Measurements from ENCODE around the gene RNF26. TPM values are rescaled to one million over a fixed set of nuclear protein-coding genes. Genes with fewer than 3 reads are reported as not detected.

RNF26 gene
- polyA plus RNA-seq, 1 of the 3 experiments (the other 2 are of a cell fraction), result 31.9 TPM

DNA sequence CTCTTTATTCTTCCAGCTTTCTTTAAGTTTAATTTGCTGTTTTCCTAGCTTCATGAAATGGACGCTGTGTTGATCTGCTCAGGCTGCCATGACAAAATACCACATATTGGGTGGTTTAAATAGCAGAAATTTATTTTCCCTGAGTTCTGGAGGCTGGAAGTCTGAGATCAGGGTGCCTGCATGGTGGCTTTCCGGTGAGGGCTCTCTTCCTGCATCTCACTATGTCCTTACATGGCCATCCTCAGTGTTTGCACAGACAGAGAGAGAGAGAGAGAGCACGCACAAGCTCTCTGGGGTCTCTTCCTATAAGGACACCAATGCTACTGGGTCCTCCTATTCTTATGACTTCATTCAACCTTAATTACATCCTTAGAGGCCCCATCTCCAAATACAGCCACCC is 46.1 kb upstream of the RNF26 start:
- H3K4me1 ChIP-seq (ENCODE audit: control insufficient read depth in 1 of 2, insufficient read depth in 2 of 2, low read depth in 1 of 2, low read length in 1 of 2), result no peaks in the 10 kb centered on the region
- no peak overlapping the region for H3K4me2 ChIP-seq
- CTCF ChIA-PET, result no interaction called here
- H2AFZ ChIP-seq (ENCODE audit: low read depth), result no peak overlapping the region
- no peaks in the 10 kb centered on the region for H3K9me2 ChIP-seq
- H3K4me3 ChIP-seq (ENCODE audit: low read depth in 2 of 2, low read length in 1 of 2), result no peak overlapping the region
- TF ChIP-seq SIN3A (IDR thresholded peaks at IDR 0.05; ENCODE audit: borderline replicate concordance, low read depth, low read length) (no peak), GATA2 (CRISPR knock-in tag; IDR thresholded peaks at IDR 0.05) (no peak), TAF1 (IDR thresholded peaks at IDR 0.05; ENCODE audit: borderline replicate concordance, low read depth, low read length) (no peak), NRF1 (IDR thresholded peaks at IDR 0.05; ENCODE audit: low read depth, low read length) (no peak), YY1 (IDR thresholded peaks at IDR 0.05; ENCODE audit: low read depth) (no peak), ELF1 (IDR thresholded peaks at IDR 0.05) (no peak), GABPA (IDR thresholded peaks at IDR 0.05; ENCODE audit: low read depth) (no peak), TEAD4 (IDR thresholded peaks at IDR 0.05; ENCODE audit: borderline replicate concordance, insufficient read depth) (no peak), TCF12 (IDR thresholded peaks at IDR 0.05) (no peak), EZH2phosphoT487 (IDR thresholded peaks at IDR 0.05; ENCODE audit: borderline replicate concordance, low read depth) (no peak), SMC3 (IDR thresholded peaks at IDR 0.05; ENCODE audit: low read depth, low read length) (no peak), EP300 (IDR thresholded peaks at IDR 0.05; ENCODE audit: borderline replicate concordance in 1 of 2, low read depth in 1 of 2, low read length in 1 of 2) (no peak)
- TF ChIP-seq, protein P1, sequence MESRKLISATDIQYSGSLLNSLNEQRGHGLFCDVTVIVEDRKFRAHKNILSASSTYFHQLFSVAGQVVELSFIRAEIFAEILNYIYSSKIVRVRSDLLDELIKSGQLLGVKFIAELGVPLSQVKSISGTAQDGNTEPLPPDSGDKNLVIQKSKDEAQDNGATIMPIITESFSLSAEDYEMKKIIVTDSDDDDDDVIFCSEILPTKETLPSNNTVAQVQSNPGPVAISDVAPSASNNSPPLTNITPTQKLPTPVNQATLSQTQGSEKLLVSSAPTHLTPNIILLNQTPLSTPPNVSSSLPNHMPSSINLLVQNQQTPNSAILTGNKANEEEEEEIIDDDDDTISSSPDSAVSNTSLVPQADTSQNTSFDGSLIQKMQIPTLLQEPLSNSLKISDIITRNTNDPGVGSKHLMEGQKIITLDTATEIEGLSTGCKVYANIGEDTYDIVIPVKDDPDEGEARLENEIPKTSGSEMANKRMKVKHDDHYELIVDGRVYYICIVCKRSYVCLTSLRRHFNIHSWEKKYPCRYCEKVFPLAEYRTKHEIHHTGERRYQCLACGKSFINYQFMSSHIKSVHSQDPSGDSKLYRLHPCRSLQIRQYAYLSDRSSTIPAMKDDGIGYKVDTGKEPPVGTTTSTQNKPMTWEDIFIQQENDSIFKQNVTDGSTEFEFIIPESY (IDR thresholded peaks at IDR 0.05; ENCODE audit: borderline replicate concordance, low read depth), result no peak
- TF ChIP-seq, protein P2, sequence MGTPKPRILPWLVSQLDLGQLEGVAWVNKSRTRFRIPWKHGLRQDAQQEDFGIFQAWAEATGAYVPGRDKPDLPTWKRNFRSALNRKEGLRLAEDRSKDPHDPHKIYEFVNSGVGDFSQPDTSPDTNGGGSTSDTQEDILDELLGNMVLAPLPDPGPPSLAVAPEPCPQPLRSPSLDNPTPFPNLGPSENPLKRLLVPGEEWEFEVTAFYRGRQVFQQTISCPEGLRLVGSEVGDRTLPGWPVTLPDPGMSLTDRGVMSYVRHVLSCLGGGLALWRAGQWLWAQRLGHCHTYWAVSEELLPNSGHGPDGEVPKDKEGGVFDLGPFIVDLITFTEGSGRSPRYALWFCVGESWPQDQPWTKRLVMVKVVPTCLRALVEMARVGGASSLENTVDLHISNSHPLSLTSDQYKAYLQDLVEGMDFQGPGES (IDR thresholded peaks at IDR 0.05; ENCODE audit: low read depth, low read length), result no peak
- TF ChIP-seq, protein P3, sequence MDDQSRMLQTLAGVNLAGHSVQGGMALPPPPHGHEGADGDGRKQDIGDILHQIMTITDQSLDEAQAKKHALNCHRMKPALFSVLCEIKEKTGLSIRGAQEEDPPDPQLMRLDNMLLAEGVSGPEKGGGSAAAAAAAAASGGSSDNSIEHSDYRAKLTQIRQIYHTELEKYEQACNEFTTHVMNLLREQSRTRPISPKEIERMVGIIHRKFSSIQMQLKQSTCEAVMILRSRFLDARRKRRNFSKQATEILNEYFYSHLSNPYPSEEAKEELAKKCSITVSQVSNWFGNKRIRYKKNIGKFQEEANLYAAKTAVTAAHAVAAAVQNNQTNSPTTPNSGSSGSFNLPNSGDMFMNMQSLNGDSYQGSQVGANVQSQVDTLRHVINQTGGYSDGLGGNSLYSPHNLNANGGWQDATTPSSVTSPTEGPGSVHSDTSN (IDR thresholded peaks at IDR 0.05), result no peak
- TF ChIP-seq, protein P4, sequence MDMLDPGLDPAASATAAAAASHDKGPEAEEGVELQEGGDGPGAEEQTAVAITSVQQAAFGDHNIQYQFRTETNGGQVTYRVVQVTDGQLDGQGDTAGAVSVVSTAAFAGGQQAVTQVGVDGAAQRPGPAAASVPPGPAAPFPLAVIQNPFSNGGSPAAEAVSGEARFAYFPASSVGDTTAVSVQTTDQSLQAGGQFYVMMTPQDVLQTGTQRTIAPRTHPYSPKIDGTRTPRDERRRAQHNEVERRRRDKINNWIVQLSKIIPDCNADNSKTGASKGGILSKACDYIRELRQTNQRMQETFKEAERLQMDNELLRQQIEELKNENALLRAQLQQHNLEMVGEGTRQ (IDR thresholded peaks at IDR 0.05; ENCODE audit: borderline replicate concordance, low read depth, low read length), result no peak
- H3K27ac ChIP-seq (ENCODE audit: low read depth in 2 of 2, low read length in 1 of 2), result no peak overlapping the region
- H3K9ac ChIP-seq, result no peak overlapping the region
- H3K79me2 ChIP-seq (ENCODE audit: insufficient read depth), result no peaks in the 10 kb centered on the region
- peaks cover 36 to 66% of the 10 kb centered on the region in 2 experiments for H3K36me3 ChIP-seq (replicated peaks in 1 of 2; ENCODE audit: control insufficient read depth in 1 of 2, insufficient read depth in 2 of 2, low read length in 1 of 2)
- H3K9me3 ChIP-seq, result peaks cover 6% of the 10 kb centered on the region; the same call in 1 of the 2 replicates
- no peaks in the 10 kb centered on the region for H3K27me3 ChIP-seq (ENCODE audit: insufficient read depth)
- WGBS (ENCODE audit: low lambda C conversion rate), result 100% methylated on average over 3 of the region's 3 CpGs
- peaks cover 17% of the 10 kb centered on the region for H3F3A ChIP-seq (replicated peaks; ENCODE audit: insufficient read depth)
- DNase-seq, result no peak
- H4K20me1 ChIP-seq (ENCODE audit: insufficient read depth), result no peaks in the 10 kb centered on the region
- POLR2A ChIA-PET, result no interaction called here
